ENCODE data around the gene RBPMS2. TPM values are rescaled to one million over a fixed set of nuclear protein-coding genes. Genes with fewer than 3 reads are reported as not detected.

RBPMS2 gene
- total and polyA plus RNA-seq, 2 of the 4 experiments (the other 2 are of a cell fraction), result 2.8 TPM; not detected in 1

- dilution Hi-C loops (cut with HindIII; ENCODE audit: low sequenced_read_pairs, unreplicated experiment) (no loop called here), intact Hi-C loops (cut with micrococcal nuclease) (no loop called here), in situ Hi-C loops (cut with MboI; ENCODE audit: low sequenced_read_pairs) (no loop called here)
- Histone ChIP-seq H3K14ac (replicated peaks; ENCODE audit: low read depth, low read length) (no peak overlapping the region), H4K91ac (ENCODE audit: insufficient read depth, low read depth, low read length) (no peak overlapping the region), H2AK9ac (replicated peaks; ENCODE audit: low read depth, low read length, poor library complexity) (no peak overlapping the region), H3K4me1 (ENCODE audit: control insufficient read depth, insufficient read depth, low read length) (no peaks in the 10 kb centered on the region), H3K27me3 (ENCODE audit: control insufficient read depth, insufficient read depth, low read length) (peaks cover 6% of the 10 kb centered on the region), H2BK120ac (ENCODE audit: low read depth, low read length) (no peak overlapping the region), H3K9ac (ENCODE audit: low read depth, low read length) (no peak overlapping the region), H3K36me3 (ENCODE audit: control insufficient read depth, insufficient read depth, low read length) (no peaks in the 10 kb centered on the region), H2BK15ac (ENCODE audit: low read depth, low read length) (no peak overlapping the region), H3K18ac (ENCODE audit: low read depth, low read length) (no peak overlapping the region), H3K79me1 (ENCODE audit: low read depth in 1 of 2, low read length in 2 of 2) (no peaks in the 10 kb centered on the region; a peak in 1 of 4 replicates), H4K8ac (ENCODE audit: low read depth in 2 of 2, low read length in 2 of 2) (no peak overlapping the region), H3K9me1 (ENCODE audit: insufficient read depth, low read length) (peaks cover 3% of the 10 kb centered on the region), H2AK5ac (ENCODE audit: low read depth, low read length) (no peak overlapping the region), H3K4ac (ENCODE audit: low read depth, low read length) (no peak overlapping the region), H4K5ac (ENCODE audit: low read depth, low read length) (no peak overlapping the region), H2AFZ (replicated peaks; ENCODE audit: low read length, poor library complexity) (no peak overlapping the region), H2BK20ac (ENCODE audit: low read depth, low read length) (no peak overlapping the region), H3K23ac (ENCODE audit: low read depth, low read length) (no peak overlapping the region), H4K20me1 (ENCODE audit: insufficient read depth, low read length) (no peaks in the 10 kb centered on the region), H3K27ac (ENCODE audit: insufficient read depth, low read length) (no peak overlapping the region), H3K4me3 (ENCODE audit: insufficient read depth, low read depth, low read length) (no peak overlapping the region), H3K56ac (ENCODE audit: extremely low read depth, insufficient read depth, low read length) (no peak overlapping the region), H3K4me2 (ENCODE audit: low read depth, low read length) (no peak overlapping the region), H2BK5ac (ENCODE audit: low read depth, low read length, poor library complexity, severe bottlenecking) (no peak overlapping the region), H3K9me3 (ENCODE audit: control insufficient read depth, insufficient read depth, low read length) (no peaks in the 10 kb centered on the region)
- BruUV-seq (replicated peaks), result no TSS peak
- TF ChIP-seq ELK1 (IDR thresholded peaks at IDR 0.05; ENCODE audit: borderline replicate concordance, low read depth, low read length), result no peak
- POLR2A ChIA-PET (ENCODE audit: unreplicated experiment), result no interaction called here
- ATAC-seq (ENCODE audit: low read depth), result no peak
- no CpG with 5 or more reads among the region's 8 CpGs for WGBS, 2 experiments (ENCODE audit: extremely low coverage in 2 of 2, insufficient read length in 1 of 2)
- CTCF ChIA-PET, result no interaction called here
- no peak for DNase-seq
Measured at GRCh38 chr15:64780600-64781156, 5.3 kb upstream of the RBPMS2 start.

Measured in IMR-90 (cell line).